ENCODE measurements around the gene LAMB2.

LAMB2 gene

DNA sequence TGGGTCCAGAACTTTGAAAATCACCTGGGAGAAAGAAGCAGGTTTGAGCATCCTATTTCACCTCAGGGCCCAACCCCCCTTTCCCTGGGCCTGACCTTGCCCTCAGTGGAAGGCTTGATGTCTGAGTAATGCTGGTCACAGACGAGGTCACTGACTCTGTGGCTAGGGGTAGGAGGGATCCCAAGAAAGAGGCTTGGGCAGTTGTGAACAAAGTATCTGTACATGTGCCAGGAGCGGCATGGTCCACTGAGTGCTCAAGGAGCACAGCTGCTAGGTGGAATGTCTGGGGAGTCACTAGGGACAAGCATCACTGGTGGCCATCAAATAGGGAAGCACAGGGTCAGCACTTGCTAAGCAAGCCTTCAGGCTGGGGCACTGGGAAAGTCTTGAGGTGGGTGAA lies 25.9 kb upstream of the LAMB2 start:
- H3K4me3 ChIP-seq (ENCODE audit: low read depth, low read length), result no peak overlapping the region
- TF ChIP-seq, protein P1, sequence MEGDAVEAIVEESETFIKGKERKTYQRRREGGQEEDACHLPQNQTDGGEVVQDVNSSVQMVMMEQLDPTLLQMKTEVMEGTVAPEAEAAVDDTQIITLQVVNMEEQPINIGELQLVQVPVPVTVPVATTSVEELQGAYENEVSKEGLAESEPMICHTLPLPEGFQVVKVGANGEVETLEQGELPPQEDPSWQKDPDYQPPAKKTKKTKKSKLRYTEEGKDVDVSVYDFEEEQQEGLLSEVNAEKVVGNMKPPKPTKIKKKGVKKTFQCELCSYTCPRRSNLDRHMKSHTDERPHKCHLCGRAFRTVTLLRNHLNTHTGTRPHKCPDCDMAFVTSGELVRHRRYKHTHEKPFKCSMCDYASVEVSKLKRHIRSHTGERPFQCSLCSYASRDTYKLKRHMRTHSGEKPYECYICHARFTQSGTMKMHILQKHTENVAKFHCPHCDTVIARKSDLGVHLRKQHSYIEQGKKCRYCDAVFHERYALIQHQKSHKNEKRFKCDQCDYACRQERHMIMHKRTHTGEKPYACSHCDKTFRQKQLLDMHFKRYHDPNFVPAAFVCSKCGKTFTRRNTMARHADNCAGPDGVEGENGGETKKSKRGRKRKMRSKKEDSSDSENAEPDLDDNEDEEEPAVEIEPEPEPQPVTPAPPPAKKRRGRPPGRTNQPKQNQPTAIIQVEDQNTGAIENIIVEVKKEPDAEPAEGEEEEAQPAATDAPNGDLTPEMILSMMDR (IDR thresholded peaks at IDR 0.05; ENCODE audit: low read depth, low read length), result no peak

DNA sequence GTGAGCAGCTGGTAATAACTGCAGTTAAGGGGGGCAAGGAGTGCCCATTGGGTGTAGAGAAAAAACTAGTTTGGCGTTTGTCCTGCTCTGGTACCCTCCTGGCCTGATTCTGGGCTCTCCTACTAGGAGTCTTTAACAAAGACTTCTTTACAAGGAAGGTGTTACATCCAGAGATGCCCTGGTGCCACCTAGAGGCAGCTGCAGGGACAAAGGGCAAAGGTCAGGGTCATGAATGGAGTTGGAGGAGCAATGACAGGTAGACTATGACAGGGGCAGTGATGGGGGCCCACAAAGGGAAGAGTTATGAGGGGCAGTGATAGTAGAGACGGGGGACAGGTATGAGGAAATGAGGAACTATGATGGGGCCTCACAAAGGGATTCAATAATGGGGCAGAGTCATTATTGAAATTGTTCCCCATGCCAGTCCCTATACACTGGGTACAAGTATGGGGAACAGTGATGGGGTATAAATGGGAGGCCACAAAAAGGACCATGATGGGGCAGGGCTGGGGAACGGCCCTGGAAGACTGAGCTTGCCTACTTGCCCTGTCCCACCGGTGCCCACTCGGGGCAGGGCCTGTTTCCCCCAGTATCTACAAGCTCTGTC lies 25.4 kb upstream of the LAMB2 start:
- no peak overlapping the region for H3K4me3 ChIP-seq (ENCODE audit: low read depth, low read length)
- TF ChIP-seq, protein P1 (IDR thresholded peaks at IDR 0.05; ENCODE audit: low read depth, low read length), result peak; percentile 11; the same call in 1 of the 2 replicates

DNA sequence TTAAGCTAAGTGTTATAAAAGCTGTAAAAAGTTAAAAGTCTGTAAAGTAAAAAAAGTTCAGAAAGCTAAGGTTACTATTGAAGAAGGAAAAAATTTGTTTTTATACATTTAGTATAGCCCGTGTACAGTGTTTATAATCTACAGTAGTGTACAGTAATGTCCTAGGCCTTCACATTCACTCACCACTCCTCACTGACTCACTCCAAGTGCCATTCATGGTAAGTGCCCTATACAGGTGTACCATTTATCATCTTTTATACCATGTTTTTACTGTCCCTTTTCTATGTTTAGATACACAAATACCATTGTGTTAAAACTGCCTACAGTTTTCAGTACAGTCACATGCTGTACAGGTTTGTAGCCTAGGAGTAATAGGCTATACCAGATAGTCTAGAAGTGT lies 24.4 kb upstream of the LAMB2 start:
- TF ChIP-seq, protein P1 (IDR thresholded peaks at IDR 0.05; ENCODE audit: low read depth, low read length), result no peak
- no peak overlapping the region for H3K4me3 ChIP-seq (ENCODE audit: low read depth, low read length)

DNA sequence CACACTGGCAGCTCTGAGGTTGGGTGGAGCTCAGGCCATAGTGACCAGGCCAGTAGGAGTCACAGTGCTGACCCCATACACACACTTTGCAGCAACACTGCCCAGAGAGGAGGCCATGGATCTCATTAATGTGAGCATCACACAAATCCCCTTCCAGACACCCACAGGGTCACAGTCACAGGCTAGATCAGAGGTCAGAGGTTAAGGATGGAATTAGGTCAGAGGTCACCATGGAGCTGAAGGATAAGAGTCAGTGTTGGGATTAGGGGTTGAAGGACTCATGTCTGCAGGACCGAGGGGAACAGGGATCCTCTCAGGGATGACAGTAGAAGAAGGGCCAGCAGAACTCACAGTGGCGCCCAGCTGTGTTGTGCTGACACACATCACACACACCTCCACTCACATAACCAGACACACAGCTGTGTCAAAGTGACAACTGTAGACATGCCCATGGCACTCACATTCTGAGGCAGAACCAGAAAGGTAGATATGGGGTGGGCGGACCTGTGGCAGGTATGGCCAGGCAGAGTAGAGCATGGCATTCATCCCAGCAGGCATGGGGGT lies 20.6 kb upstream of the LAMB2 start:
- TF ChIP-seq, protein P1 (IDR thresholded peaks at IDR 0.05; ENCODE audit: low read depth, low read length), result no peak
- no peak overlapping the region for H3K4me3 ChIP-seq (ENCODE audit: low read depth, low read length)

DNA sequence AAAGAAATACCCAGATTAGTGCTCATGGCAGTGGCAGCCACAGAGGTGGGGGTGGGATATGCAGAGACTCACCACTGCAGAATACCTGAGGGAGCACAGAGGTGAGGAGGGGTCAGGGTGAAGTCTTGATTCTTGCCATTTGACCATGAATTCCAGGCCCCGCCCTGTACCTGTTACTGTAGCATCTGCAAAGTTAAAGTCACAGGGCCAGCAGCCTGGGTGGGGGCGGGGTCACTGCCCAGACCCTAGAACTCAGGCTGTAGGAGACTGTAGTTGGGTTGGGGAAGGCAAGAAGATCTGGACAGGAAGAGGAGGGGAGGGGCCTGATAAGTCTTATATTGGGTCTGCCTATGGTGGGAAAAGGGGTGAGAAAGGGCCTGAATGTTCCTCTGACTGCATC lies 18.8 kb upstream of the LAMB2 start:
- H3K4me3 ChIP-seq (ENCODE audit: low read depth, low read length), result no peak overlapping the region
- TF ChIP-seq, protein P1 (IDR thresholded peaks at IDR 0.05; ENCODE audit: low read depth, low read length), result no peak

DNA sequence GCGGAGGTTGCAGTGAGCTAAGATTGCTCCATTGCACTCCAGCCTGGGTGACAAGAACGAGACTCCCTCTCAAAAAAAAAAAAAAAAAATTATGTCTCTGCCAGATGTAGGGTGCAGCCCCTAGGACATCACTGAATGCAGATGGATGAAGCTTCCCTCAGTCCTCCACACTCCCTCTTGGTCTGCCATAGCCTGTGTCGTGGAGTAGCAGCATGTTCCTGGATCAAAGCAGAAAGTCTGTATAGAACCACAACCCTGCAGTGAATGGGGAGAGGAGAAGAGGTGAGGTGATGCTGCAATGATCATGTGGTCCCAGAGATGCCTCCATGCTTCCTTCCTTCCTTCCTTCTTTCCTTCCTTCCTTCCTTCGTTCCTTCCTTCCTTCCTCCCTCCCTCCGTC lies 15.3 kb upstream of the LAMB2 start:
- H3K4me3 ChIP-seq (ENCODE audit: low read depth, low read length), result no peak overlapping the region
- TF ChIP-seq, protein P1 (IDR thresholded peaks at IDR 0.05; ENCODE audit: low read depth, low read length), result no peak

DNA sequence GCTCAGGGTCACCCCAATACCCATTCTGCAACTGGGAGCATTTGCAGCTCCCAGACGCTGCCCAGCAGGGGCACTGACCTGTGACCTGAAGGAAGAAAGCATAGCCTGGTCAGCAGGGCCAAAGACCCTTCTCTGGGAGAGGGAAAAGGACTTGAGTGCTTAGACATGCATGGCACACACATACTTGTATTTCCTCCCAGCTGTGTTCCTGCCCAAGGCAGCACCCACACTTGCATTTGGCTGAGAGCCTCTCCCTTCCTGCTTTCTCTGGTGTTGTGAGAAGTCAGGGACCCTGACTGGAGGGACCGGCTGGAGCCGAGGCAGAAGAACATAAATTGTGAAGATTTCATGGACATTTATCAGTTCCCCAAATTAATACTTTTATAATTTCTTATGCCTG lies 7.2 kb upstream of the LAMB2 start:
- no peak overlapping the region for H3K4me3 ChIP-seq (ENCODE audit: low read depth, low read length)
- TF ChIP-seq, protein P1 (IDR thresholded peaks at IDR 0.05; ENCODE audit: low read depth, low read length), result no peak
